ENCODE results near the gene RBX1.

The RBX1 gene

DNA sequence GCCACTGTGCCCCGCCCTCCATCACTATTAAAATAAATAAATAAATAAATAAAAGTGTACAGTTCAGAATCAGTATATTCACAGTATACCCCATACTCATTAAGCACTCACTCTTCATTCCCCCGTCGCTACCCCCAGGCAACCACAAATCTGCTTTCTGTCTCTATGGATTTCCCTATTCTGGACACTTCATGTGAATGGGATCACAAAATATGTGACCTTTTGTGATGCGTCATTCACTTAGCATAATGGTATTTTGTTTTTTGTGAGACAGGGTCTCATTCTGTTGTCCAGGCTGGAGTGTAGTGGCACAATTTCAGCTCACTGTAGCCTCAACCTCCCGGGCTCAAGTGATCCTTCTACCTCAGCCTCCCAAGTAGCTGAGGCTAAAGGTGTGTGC, 52.8 kb downstream of the RBX1 start:
- no peak overlapping the region for H3K4me3 ChIP-seq (ENCODE audit: low read length)
- DNase-seq (ENCODE audit: low read depth, low spot score) = no peak

DNA sequence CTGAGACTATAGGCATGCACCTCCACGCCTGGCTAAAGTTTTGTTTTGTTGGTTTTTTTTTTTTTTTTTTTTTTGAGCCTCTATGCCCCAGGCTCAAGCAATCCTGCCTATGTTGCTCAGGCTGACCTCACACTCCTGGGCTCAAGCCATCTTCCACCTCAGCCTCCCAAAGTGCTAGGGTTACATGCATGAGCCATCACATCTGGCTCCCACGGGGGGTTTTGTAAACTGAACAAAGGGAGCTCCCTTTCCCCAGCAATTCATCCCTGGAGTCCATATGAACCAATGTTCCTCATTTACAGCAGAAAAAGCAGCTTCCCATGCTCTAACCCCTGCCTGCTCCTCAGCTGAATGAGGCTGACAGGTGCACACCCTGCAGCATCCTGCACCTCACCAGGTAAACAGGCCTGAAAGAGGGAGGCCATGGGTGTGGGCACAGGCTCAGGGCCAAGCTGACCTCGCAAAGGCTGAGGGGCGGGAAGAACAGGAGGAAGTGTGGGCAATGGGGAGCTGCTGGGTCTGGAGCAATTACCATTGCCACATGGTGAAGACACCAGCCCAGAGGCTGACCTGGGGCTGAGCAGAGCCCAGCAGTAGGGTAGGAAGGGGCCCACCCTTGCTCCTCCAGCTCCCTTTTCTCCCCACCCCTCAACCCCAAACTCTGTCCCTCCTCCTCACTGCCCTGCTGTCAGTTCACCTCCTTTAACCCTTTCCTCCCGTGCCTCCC, 58.2 kb downstream of the RBX1 start:
- DNase-seq (ENCODE audit: low read depth, low spot score) = no peak
- no peak overlapping the region for H3K4me3 ChIP-seq (ENCODE audit: low read length)

DNA sequence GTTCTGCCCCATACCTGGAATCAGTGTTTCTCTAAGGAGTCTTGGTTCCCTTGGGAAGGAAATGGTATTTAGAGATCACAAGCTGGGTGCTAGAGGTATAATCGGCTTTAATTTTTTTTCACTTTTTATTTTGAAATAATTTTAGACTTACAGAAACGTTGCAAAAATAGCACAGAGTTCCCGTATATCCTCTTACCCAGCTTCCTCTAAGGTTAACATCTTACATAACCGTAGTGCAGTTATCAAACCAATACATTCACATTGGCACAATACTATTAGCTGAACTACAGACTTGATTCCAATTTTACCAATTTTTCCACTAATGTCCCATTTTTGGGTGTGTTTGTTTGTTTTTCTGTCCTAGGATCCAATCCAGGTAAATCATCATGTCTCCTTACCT, 63.8 kb downstream of the RBX1 start:
- no peak for DNase-seq (ENCODE audit: low read depth, low spot score)

DNA sequence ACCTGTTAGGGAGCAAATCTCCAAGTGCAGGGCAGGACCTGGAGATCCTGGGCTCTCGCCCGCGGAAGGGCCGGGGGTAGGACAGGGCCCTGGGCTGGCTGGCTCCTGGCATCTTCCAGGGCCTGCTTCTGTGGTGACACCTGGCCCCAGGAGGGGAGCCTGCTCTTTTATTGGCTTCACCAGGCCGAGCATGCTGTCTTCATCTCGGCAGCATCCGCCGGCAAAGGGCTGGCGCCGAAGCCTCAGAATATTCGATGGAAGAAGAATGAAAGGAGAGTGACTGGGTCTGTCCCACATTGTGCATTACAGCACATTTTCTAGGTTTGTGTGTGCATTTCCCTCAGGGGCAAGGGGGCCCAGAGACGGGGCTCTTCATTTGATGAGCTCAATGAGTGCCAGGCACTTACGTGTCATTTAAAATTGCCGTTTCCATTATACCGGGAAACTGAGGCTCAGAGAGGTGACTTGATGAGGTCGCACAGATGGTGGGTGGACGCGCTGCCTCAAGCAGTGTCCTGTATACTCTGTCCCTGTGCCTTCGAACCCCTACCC, 70.0 kb downstream of the RBX1 start:
- no peak for DNase-seq (ENCODE audit: low read depth, low spot score)
- H3K4me3 ChIP-seq (ENCODE audit: low read length) = peak overlapping the region; percentile 60

More for the DNA sequence above, 63.8 kb downstream of the RBX1 start:
- no peak overlapping the region for H3K4me3 ChIP-seq (ENCODE audit: low read length)

DNA sequence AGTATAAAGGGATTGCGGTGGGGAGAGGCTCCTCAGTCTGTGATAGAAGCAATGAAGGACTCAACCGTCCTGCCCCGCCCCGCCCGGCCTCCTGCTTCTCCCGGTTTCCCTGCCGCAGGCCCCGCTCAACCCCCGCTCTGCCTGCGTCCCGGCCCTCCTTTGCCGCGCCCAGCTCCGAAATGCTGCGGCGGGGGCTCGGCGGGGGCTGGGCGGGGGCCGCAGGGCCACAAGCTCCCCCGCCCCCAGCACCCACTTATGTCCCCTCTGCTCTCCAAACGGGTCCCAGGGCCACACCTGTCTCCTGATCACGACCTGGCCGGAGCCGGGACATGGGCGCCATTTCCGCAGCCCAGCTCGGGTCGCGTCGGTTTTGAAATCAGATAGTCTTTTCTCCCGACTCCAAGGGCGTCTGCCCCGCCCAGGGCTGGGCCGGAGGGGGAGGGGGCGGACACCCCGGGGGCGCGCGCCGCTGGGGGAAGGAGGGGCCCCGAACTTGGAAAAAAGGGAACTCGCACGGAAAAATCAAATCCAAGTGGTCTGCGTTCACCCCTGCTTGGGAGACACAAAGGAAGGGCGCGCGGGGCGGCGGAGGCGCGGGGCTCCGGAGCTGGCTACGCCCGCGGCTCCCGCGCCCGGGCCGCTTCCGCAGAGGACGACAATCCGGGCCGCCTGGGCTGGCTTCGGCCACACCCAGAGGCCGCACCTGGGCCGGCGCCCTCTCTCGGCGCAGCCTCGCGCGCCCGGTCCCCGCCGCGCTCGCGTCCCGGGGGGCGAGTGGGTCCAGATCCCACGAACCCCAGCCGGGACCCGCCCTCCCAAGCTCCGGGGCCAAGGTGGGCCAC, 70.7 kb downstream of the RBX1 start:
- H3K4me3 ChIP-seq (ENCODE audit: low read length) = peak overlapping the region; percentile 60
- peak; percentile 15 for DNase-seq (ENCODE audit: low read depth, low spot score)

DNA sequence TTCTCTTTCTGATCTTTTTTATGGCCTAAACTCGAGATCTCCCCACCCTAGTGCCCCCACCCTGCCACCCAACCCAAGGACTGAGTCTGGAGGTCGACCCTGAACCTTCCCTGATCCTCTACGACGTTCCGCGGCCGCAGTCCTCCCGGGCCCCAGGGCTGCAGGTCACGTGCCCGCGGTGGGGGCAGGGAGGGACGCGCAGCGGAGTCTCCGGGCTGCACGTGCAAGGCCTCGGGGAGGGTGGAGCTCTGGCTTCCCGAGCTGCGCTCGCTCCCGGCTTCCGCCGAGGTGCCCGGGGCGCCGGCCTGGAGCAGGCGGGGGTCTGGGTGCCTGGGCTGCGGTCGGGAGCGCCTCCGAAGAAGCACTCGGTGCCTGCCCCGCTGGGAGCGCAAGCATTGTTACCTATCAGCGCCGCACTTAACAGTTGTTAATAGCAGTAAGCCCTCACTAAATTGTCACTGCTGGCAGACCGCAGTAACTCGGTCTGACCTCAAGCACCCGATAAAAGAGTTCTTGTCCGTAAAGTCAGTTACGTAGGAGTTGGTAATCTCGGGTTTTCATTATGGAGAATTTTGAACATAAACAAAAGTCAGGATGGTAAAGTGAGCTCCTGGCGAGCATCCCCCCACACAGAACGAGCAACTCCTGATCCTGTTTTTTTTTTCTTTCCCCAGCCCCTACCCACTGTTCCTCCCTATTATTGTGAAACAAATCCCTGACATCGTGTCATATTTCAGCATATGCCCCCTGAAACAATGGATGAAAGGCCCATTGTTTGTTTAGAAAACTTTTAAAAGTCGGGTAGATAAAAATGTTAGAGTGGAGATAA, 71.5 kb downstream of the RBX1 start:
- H3K4me3 ChIP-seq (ENCODE audit: low read length) = peak overlapping the region; percentile 60
- DNase-seq (ENCODE audit: low read depth, low spot score) = peak; percentile 84
